ENCODE measurements around the gene AGTRAP.

Gene AGTRAP

DNA sequence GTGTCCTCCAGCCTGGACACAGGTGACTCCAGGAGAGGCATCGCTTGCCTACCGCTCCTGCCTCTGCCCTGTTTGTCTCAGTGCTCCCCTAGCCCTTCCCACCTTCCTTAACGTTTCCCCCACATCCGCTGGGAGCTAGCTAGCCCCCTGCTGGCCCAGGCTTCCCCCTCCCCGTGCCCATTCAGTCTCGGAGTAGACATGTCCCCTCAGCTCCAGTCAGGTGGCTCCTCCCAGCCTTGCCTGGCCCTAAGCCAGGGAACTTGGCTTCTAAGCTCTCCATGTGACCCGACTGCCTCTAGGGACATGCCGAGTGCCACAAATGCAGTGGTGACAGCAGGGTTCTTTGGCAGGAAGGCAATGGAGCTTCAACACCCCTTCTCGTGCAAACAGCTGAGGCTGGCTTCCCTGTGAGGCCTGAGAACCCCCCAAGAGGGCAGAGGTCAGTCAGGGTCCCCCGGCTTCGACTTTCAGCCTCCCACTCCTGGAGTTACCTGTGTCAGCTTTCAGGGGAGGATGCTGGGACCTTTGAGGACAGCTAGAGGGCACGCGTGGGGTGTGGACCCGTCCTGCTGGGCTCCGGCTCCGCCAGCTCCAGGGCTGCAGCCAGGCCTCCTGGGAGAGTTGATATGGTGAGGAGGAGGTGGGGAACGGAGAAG lies 28.2 kb upstream of the AGTRAP start:
- DNase-seq: peak; percentile 98

DNA sequence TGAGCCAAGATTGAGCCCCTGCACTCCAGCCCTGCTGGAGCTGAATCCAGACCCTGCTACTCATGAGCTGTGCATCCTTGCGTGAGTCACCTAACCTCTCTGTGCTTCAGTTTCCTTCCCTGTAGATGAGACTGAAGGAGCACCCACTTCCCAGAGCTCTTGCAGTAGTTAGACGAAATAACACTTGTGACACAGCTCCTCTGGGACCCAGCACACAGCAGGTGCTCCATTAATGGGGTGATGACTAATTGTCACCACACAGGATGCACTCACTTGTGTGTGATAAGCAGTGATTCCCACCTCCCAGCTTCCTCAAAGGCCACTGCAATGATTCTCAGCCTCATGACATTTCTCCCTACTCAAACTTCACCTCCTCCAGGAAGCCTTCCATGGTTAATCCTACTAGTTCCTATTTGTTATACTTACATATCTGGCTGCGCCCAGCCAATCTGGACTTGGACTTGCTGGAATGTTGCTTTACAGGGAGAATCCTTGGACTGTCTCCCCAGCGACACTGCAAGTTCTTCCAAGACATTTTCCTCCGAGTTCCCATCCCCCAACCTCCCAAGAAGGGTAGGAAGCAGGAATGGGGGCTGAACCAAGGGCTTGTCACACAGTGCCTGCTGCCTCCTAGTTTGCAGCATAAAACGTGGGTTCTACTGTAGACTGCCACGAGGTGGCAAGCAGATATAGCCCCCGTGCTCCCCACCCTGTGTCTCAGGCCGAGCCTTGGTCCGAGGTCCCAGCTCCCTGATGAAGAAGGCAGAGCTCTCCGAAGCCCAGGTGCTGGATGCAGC lies 27.2 kb upstream of the AGTRAP start:
- DNase-seq: no peak

- DNase-seq: no peak
Measured at GRCh38 chr1:11711490-11711889, 24.4 kb upstream of the AGTRAP start.

- no peak for DNase-seq
Measured at GRCh38 chr1:11712285-11712684, 23.7 kb upstream of the AGTRAP start.

GRCh38 chr1:11713095-11713494 lies 22.8 kb upstream of the AGTRAP start:
- DNase-seq: no peak

- peak; percentile 86 for DNase-seq
Measured at GRCh38 chr1:11714831-11715575, 20.9 kb upstream of the AGTRAP start.

GRCh38 chr1:11719313-11720032 lies 16.5 kb upstream of the AGTRAP start:
- DNase-seq: peak; percentile 69

GRCh38 chr1:11720033-11720376 lies 15.9 kb upstream of the AGTRAP start:
- no peak for DNase-seq

DNA sequence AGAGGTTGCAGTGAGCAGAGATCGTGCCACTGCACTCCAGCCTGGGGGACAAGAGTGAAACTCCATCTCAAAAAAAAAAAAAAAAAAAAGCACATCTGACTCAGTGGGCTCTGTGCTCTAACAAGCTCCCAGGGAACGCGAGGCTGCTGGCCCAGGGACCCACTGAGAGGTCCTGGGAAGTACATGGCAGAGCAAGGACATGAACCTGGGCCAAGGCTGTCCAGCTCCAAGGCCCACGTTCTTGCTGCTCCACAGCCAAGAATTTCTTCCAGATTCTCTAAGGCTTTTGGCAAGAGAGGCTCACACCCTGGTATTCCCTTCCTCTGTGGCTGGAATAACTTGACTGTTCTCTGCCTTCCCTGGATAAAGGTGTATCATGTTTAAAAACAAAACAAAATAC lies 15.4 kb upstream of the AGTRAP start:
- DNase-seq: no peak

DNA sequence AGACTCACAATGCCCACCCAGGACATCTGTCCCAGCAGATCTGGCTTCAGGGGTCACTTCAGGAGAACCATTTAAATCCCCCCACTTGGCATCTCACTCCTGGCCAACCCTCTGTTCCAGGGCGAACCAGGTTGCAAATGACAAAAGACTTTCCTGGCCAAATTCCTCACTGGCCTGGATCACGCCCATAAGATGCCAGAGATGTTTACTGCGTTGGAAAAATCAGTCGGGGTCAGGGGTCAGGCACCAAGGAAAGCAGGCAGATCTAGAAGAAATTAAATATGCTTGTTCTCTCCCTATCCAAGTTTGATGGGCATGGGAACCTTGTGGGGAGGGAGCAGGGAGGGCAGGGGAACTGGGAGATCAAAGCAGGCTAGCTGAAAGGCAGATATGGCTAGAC lies 14.6 kb upstream of the AGTRAP start:
- no peak for DNase-seq

DNA sequence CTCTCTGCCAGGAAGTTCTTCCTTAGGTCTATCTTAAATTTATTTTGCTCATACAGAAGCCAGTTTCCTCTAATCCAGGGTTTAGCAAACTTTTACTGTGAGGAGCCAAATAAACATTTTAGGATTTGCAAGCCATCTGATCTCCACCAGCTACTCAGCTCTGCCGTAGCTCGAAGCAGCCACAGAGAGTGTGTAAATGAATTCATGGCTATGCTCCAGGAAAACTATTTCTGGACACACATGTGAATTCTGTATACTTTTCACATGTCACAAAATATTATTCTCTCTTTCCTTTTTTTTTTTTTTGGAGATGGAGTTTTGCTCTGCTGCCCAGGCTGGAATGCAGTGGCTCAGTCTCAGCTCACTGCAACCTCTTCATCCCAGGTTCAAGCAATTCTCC lies 13.4 kb upstream of the AGTRAP start:
- DNase-seq: no peak

GRCh38 chr1:11725616-11726015 lies 10.3 kb upstream of the AGTRAP start:
- no peak for DNase-seq

- DNase-seq: no peak
Measured at GRCh38 chr1:11727119-11727518, 8.8 kb upstream of the AGTRAP start.

GRCh38 chr1:11728126-11728806 lies 7.7 kb upstream of the AGTRAP start:
- DNase-seq: no peak

- DNase-seq: no peak
Measured at GRCh38 chr1:11729155-11729497, 6.8 kb upstream of the AGTRAP start.

GRCh38 chr1:11729498-11730428 lies 6.2 kb upstream of the AGTRAP start:
- no peak for DNase-seq

DNA sequence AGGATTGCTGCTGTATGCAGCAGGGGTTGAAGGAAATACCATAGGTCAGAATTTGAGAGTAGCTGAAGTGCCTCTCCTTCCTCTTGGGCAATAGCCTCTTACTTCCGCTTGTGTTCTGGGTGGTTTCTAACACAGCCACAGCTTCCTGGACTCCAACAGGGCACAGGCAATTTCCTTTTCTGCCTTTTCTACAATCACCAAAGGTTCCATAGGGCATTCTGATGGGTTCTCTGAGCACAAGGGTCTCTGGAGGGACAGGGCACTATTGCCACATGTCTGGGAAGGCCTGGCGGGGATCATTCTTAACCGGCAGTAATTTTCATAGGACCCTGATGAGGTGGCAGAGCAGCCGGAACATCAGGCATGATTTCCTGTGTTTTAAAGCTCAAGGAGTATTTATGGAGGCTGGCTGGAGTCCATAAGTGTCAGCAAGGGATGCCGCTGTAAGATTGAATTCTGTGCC lies 5.5 kb upstream of the AGTRAP start:
- no peak for DNase-seq

GRCh38 chr1:11731691-11732283 lies 4.1 kb upstream of the AGTRAP start:
- DNase-seq: peak; percentile 86

- DNase-seq: no peak
Measured at GRCh38 chr1:11733306-11733705, 2.6 kb upstream of the AGTRAP start.

DNA sequence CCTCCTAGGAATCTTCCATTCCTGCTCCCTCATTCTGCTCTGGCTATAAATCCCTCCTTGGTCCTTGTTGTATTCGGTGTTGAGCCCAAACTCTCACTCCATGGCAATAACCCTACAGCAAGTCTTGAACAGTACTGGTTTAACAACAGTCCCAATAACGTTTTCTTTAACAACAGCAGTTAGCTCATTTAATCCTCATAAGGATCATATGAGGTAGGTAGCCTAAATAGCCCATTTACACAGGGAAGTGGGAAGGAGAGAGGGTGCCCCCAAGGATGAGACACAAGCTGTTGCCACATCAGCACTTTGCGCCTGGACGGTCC lies 444 bp upstream of the AGTRAP start:
- no peak for DNase-seq
